GM19463 (cell line): ENCODE data around the gene SSH3.
A peak's percentile ranks its signal among the peaks of the same experiment; 100 is the strongest.

Source experiments
- ATAC-seq: cut with Tn5 transposase; IDR thresholded peaks from one replicate; pipeline ENCODE4 v1.9.1; 2021; ENCODE audit warnings: mild to moderate bottlenecking, moderate library complexity; ENCODE audit not compliant: unreplicated experiment

Gene SSH3

GRCh38 chr11:67344264-67344663, 40.9 kb downstream of the SSH3 start:
- ATAC-seq = no peak

GRCh38 chr11:67345247-67345919, 42.1 kb downstream of the SSH3 start:
- no peak for ATAC-seq

GRCh38 chr11:67345920-67346819, 42.8 kb downstream of the SSH3 start:
- no peak for ATAC-seq

DNA sequence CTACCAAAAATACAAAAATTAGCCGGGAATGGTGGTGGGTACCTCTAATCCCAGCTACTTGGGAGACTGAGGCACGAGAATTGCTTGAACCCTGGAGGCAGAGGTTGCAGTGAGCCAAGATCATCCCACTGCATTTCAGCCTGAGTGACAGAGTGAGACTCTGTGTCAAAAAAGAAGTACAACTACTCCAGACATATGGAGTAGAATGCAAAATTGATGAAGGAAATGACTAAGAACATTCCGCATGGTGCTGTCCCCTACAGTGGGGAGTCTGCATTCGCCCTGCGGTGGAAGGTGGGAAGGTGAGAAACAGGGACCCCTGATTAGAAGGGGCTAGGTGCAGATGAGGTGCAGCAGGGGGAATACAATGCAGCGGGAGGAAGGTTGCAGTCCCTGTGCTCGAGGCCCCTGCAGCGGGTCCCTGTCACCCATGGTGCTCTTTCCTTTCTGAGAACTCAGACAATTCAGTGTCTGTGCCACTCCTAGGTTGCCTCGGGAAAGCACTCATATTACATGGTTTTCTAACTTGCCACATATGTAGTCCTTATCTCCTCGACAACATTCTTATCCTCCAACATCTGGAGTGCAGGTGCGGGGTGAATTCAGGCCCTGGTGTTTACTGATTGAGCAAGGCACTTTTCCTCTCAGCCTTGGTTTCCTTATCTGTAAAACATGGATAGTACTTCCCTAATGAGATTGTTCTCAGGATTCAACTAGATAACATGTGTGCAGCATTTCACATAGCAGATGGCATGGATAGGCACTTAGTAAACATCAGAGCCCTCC, 44.8 kb downstream of the SSH3 start:
- no peak for ATAC-seq

GRCh38 chr11:67349036-67349435, 45.7 kb downstream of the SSH3 start:
- ATAC-seq = no peak

GRCh38 chr11:67349457-67349856, 46.1 kb downstream of the SSH3 start:
- no peak for ATAC-seq

- ATAC-seq = no peak
These were observed 46.7 kb downstream of the SSH3 start for GRCh38 chr11:67349928-67350465.

DNA sequence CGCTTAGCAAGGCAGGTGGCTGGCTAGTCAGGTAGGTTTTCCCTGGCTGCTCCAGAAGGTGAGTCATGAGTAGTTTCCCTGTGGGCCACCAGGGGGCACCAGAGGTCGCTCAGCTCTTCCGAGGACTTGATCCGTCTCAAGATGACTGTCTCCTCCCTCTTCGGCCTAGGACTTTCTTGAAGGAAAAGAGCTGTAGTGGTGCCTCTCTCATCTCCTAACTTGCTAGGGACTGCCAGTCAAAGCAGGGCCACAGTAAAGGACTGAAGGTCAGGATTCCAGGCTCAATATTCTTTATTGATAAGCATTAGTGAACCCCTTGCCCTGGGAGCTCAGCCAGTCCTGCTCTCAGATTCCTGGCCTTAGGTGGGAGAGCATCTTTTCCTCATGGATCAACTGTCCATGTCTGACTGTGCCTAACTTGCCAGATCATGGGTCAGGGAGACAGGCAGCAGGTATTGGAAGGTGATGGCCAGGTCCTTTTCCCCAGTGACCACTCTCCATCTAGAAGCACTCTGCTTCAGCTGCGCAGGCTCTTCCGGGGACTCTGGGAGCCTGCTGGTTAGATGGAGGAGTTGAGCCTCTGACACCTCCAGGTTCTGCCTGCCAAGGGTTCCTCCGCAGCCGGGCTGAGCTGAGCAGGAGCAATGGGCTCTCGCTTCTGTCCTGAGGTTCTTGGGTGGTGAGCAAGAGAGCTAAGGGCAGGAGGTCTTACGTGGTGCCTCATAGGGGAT, 48.1 kb downstream of the SSH3 start:
- no peak for ATAC-seq

- ATAC-seq = peak; percentile 3
These were observed 49.4 kb downstream of the SSH3 start for GRCh38 chr11:67352546-67353316.

DNA sequence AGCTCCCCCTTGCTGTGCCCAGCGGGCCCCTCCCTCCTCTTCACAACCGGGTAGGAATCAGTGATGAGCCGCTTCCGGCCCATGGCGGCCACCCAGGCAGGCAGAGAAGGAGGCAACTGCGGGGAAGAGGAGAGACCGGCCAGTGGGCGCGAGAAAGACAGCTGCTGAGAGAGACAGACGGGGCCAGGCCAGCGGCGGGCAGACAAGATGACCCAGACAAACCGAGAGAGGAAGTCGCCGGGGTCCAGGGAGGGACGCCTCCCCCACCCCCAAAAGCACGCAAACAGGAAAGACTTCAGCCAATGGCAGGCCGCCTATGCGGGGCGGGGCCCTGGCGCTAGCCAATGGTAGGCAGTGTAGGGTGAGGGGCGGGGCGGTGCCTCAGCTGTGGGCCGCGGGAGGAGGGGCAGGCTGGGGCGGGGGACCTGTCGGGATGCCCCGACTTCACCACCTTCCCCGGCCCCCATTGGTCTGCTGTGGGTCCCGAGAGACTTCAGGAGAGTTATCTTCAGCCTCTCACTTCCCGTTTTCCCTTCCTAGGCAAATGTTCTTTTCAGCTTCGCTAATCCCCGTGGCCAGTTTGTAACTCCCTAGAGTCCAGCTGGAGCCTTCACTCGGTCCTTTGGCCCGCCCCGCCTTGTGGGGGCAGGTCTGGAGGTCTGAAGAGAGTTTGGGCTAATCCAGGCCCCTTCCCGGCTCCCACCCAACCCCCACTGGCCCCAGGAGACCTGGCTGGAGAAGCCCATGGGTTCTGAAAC, 50.2 kb downstream of the SSH3 start, which contains the start of gene POLD4:
Gene POLD4, minus strand, starts transcription at position 230 of the 758 bp plus-strand sequence. Its CDS starts 147 bp downstream, at position 83.
- peak; percentile 79 for ATAC-seq

GRCh38 chr11:67354075-67355022, 51.0 kb downstream of the SSH3 start:
- ATAC-seq = no peak

GRCh38 chr11:67355023-67355793, 51.9 kb downstream of the SSH3 start:
- no peak for ATAC-seq

- ATAC-seq = no peak
These were observed 52.6 kb downstream of the SSH3 start for GRCh38 chr11:67355794-67356386.

- ATAC-seq = no peak
These were observed 53.1 kb downstream of the SSH3 start for GRCh38 chr11:67356387-67356863.

- no peak for ATAC-seq
These were observed 53.7 kb downstream of the SSH3 start for GRCh38 chr11:67356864-67357561.
